Fibroblast of skin of left quadriceps (primary cell): ENCODE measurements around the gene NELFA.

Experiments
- DNase-seq, 2 experiments: peaks; one replicate each; pipeline ENCODE4 v3.0.0-alpha.2; 2013; ENCODE audit warnings: low read depth in 2 of 2

NELFA gene

DNA sequence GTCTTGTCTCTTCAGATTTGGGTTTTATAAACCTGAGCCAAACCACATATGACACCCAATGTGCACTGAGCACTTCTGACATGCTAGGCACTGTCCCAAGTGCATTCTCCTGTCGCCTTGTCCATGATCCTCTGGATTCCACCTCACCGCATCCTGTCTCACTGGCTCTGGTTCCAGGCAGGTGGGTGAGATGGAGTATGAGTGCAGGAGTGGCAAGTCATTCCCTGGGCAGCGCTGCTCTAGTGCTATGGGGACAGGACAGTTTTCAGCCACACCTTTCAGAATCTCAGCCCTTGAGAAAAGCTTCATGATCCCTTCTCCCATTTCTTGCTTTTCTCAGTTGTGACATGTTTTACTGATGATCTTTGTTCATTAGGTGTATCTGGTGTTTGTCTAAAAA, 71.2 kb downstream of the NELFA start:
- no peak for DNase-seq

DNA sequence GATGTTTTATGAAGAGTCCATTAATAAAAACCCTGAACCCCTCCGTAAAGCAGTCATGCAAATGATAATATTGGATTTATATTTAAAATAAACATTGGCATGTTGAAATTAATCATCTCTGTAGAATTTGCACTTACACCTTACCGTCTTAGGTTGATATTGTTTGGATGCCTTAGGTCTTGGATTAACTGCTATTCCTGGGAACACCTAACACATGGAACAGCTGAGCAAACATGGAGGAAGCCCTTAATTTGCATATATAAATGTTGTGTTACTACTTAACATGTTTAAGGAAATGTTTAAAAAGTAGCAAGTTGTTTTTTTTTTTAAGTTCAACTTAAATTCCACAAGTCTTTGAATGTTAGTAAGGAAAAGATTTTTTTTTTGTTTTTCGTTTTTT, 75.1 kb downstream of the NELFA start:
- no peak for DNase-seq

DNA sequence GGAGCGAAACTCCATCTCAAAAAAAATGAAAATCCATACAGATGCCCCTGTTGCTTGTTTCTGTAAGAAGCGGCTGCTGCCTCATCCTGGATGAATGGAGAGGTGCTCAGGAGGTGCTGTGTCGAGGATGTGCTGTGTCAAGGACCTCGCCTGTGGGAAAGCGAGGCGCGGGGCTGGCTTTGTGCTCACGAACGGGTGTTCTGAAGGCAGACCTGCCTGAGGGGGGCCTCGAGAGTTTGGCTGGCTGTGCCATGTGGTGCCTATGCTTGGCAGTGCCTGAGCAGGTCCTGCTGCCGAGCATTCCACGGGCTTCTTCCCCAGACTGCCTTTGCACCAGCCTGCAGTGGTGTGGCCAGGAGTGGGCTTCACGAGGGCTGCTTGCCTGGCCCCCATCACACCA, 76.0 kb downstream of the NELFA start:
- DNase-seq: no peak
